CD4-positive, alpha-beta T cell treated with Interferon gamma for 1 hour (primary cell): ENCODE results near the gene EYS.
"Not testable (repeated sequence)": the region's sequence is repeated elsewhere in the genome, so short reads cannot be mapped to it uniquely, and the experiment has no call there.

Experiments
- DNase-seq: peaks from one replicate; pipeline ENCODE4 v3.0.0-alpha.2; 2020

EYS gene

DNA sequence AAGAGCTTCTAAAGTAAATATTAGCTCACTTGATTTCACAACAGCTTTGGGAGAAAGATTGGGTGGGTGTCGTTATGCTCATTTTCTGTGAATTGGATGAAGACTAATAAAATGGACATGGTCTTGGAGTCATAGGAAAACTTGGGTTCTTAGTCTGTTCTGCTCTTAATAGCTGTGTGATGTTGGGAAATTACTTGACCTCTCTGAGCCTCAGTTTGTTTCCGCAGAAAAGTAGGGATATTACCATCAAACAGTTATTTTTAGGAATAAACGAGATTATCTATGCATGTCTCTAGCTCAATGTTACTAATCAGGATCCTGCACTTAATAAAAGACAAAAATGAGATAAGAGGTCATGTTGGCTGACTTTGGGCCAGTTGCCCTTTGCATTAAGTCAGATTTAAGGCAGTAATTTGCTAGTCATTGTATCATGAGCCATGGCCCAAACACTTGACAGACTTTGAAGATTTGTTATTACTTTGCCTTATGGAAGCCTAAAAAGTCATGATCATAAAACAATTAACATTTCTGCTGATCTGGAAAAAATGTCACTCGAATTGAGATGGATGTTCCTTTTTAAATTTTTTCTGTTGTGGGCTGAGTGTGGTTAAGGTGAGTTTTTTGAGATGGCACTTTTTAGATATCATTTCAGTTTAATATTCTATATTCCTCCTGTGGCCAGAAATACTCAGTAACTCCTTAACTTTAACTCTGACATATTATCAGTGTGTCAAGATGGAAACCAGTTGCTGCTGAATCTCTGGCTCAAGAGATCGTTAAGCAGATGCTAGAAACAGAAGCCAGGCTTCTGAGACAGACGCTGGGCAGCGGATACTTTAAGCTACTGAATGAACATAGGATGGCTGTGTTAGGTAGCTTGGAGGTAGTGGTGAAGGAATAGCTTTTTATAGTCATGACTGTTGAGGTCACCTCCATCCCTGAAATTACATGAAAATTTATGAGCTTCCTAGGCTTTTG lies 1779.8 kb downstream of the EYS start:
- DNase-seq = no peak

DNA sequence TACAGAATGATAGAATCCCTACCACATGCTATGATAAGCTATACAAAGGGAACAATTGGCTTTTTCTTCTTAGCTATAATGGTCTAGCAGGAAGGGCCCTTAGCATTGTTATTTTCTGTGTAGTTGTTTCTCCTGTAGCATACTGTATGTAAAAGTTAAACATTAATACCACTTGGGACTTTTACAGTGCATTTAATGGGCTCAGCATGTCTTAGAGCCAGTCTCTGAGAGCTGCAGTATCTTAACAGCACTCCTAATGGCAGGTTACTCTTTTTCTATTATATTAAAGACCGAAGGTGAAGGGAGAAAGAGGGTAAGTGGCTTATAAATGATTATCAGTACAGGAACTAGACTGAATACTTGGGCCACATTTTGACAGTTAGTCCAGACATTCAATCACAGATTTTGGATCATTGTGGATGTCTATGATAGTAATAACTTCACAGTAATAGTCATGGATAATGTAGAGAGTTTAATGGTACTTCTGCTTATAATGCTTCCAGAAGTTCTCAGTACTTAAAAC lies 1780.7 kb downstream of the EYS start:
- DNase-seq = no peak

DNA sequence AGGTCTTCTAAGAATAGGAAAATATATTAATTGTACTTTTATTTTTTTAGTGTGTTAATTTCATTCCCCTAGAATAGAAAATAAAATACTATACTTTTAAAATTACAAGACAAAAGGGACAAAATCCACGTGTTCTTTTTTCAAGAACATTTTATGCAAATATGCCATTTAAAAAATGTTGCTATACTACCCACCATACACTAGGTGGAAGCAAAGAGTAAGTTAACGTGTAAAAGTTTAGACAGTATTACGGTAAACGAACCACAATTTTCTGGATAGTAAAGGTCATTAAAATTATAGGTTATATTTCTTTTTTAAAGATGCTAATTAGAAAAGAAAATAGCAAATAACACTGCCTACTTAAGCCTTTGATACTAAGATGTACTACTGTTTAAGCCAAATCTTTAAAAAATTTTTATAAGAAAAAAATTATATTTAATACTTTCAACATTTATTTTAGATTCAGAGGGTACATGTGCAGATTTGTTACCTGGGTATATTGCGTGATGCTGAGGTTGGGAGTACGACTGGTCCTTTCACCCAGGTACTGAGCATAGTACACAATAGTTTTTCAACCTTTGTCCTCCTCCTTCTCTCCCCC lies 1783.8 kb downstream of the EYS start:
- no peak for DNase-seq

DNA sequence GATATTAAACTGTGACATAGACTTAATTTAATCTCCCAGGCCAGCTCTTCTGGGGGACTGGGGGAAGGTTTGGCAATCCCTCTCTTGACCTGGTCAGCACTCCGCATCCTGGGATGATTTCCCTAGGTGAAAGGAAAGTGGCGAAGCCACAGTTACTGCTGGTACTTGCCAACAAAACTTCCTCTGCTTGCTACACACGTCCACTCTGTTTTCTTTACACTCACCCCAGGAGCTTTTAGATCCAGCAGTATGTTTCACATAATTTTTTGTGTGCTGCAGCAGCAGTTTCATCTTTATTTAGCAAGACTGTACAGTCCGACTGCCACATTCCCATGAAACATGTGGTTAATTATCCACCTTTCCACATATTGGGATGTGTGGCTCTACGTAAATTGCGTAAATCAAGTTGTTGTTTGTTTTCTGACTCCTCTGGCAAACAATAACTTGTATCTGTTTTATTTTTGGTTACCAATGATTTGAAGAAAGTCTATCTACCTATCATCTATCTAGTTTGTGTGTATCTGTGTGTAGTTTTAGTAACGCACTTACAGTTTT lies 1787.4 kb downstream of the EYS start:
- DNase-seq = no peak

DNA sequence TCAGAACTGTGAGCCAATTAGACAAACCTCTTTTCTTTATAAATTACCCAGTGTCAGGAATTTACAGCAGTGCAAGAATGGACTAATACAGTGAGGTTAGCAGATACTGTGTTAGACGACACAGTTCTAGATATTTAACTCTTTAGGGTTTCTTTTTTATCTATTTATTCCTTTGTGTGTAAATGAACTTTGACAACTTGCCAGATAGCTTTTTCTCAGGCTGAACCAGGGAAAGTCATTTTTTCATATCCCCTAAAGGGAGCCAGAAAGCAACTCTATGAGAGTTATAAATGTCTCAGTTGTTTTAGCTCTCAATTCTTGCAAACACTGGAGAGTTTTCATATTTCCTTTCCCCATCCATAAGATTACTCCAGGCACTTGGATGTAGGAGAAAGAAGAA lies 1794.1 kb downstream of the EYS start:
- DNase-seq = no peak

DNA sequence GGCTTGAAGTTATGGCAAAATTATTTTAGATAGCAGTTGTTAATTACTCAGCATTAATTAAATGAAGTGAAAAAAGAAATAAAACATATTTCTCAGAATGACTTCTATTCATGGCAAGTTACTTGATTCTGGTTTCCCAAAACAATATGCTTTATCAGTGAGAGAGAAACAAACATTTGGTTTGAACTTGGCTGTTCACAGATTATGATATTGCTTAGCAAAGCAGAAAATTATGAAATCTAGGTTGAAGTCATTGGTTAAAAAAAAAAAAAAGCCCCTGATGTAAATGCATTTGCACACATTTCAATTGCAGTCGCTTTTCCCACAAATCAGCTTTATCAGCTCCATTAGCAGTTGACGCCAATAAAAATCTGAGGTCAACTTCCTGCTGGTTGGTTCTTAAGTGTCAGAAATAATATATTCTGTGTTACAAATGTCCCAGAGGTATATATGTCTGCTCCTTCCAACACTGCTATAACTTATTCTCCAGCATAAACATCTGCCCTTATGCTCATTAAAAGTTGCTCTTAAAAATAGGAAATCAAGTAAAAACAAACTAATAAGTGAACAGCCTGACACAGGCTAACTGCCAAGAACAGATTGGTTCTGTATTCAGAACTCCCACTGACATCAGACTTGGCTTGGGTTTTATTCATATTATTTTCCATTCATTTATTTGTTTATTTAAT lies 1796.0 kb downstream of the EYS start:
- no peak for DNase-seq

DNA sequence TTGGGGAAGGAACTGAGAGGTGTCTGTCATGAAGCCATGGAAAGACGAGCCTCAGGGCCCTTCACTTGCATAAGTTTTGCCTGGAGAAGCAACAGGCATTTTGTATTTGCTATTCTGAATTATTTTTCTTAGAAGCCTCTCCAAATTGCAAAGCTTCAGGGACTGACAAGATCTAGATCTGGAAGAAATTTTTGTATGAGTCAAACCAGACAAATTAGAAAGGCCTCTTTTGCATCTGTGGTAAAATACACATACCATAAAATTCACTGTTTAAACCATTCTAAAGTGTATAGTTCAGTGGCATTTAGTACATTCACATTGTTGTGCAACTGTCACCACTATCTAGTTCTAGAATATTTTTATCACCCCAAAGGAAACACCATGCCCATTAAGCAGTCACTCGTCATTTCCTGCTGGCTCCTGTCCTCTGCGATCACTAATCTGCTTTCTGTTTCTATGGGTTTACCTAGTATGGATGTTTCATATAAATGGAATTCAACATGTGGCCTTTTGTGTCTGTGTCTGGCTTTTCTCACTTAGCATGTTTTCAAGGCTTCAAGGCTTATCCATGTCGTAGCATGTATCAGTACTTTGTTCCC lies 1802.3 kb downstream of the EYS start:
- no peak for DNase-seq

DNA sequence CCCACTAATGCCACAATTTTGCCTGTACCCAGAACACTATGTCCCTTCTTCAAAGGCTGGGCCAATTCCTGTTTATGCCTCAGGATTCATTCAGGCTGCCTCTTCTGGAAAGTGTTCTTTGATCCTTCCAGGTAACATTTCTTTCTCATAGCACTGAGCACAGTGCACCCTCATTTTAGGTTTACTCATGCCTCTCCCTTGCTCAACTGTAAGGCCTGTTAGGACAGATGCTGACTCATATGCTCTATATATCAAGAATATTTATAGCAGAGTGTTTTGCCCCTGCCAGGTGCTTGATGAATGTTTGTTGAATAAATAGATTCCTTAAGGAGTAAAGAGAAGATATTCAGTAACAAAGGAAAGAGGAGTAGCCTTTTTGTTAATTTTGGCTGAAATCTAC lies 1807.5 kb downstream of the EYS start:
- DNase-seq = no peak

DNA sequence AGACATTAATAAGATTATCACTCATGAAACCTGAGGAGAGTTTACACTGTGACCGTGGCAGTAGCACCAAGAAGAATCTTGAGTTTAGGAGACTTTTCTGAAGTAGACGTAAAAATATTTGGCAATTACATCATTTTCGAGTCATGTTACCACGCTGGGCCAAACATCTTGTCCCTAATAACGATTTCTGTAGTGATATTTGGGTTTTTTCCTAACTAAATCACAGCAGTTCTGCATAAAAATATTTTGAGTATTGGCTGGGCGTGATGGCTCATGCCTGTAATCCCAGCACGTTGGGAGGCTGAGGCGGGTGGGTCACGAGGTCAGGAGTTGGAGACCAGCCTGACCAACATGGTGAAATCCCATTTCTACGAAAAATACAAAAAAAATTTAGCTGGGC lies 1809.1 kb downstream of the EYS start:
- no peak for DNase-seq

DNA sequence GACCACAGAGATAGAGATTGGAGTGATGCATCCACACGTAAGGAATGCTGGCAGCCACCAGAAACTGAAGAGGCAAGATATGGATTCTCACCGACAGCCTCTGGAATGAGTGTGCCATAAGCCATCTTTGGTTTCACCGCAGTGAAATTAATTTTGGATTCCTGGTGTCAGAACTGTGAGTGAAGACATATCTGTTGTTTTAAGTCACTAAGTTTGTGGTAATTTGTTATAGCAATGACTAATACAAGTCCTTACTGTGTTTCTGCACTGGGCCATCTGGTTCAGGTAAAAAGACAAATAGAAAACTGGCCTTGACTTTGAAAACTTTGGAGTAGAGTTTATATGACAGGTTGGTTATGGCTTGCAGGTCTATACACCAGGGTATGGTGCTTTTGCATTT lies 1809.6 kb downstream of the EYS start:
- no peak for DNase-seq

DNA sequence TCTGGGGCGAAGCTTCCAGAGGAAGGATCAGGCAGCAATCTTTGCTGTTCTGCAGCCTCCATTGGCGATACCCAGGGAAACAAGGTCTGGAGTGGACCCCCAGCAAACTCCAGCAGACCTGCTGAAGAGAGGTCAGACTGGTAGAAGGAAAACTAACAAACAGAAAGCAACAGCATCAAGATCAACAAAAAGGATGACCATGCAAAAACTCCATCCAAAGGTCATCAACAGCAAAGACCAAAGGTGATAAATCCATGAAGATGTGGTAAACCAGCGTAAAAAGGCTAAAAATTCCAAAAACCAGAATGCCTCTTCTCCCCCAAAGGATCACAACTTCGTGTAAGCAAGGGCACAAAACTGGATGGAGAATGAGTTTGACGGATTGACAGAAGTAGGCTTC lies 1818.6 kb downstream of the EYS start:
- no peak for DNase-seq

DNA sequence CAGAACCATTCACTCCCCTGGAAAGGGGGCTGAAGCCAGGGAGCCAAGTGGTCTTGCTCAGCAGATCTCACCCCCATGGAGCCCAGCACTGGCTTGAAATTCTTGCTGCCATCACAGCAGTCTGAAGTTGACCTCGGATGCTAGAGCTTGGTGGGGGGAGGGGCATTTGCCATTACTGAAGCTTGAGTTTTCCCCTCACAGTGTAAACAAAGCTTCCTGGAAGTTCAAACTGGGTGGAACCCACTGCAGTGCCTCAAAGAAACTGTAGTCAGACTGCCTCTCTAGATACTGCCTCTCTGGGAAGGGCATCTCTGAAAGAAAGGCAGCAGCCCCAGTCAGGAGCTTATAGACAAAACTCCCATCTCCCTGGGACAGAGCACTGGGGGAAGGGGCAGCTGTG lies 1819.2 kb downstream of the EYS start:
- not testable (repeated sequence) for DNase-seq

DNA sequence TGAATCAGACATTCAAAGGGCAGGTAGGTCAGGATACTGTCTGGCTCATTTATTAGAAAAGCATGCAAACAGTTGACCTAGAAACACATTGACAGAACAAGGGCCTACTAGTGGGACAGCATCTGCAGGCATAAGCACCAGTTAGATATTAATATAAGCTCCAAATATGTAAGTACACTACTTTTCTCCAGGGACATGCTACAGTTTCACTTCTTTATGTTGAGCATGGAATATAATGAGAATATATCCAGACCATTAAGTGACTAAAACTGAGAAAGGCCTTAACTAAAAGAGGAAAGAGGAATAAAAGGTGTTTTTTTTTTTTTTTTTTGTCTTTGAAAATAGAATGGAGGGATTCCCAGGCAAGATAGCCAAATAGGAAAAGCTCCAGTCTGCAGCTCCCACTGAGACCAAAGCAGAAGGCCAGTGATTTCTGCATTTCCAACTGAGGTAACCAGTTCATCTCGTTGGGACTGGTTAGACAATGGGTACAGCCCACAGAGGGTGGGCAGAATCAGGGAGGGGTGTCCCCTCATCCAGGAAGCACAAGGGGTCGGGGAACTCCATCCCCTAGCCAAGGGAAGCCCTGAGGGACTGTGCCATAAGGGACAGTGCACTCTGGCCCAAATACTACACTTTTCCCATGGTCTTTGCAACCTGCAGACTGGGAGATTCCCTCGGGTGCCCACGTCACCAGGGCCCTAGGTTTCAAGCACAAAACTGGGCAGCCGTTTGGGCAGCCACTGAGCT lies 1819.8 kb downstream of the EYS start:
- no peak for DNase-seq

DNA sequence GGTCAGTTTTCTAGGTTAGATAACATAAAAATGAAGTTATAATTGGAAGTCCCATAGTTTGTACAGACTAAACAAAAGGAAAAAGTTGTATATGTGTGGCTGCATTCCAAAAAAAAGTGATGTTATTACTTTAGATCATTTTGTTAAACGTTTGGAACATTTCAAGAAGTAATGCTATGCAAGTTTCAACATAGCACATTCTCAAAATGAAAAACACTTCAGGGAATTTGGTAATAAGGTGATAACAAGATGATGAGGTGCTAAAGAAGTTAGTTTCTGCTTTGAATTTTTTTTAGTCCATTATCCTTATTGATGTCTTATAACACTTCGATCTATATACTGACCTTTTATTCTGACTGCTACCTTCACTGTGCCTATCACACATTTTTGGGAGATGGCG lies 1820.7 kb downstream of the EYS start:
- no peak for DNase-seq

DNA sequence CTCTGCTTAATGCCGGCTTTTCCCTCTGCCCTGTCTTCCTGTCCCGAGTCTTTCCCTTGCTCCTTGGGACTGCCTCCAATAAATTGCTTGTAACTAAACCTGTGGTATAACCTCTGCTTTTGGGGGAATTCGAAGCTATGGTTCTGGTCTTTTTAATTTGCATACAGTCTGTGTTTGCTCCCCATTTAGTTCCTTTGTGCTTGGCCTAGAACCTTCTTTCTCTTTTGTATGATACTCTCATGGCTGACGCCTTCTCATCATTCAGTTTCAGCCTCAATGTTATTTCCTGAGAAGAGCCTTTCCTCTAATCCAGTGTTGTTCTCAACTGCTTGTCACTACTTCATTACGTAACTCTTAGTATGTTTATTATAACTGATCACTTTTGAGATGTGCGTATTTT lies 1823.4 kb downstream of the EYS start:
- no peak for DNase-seq

DNA sequence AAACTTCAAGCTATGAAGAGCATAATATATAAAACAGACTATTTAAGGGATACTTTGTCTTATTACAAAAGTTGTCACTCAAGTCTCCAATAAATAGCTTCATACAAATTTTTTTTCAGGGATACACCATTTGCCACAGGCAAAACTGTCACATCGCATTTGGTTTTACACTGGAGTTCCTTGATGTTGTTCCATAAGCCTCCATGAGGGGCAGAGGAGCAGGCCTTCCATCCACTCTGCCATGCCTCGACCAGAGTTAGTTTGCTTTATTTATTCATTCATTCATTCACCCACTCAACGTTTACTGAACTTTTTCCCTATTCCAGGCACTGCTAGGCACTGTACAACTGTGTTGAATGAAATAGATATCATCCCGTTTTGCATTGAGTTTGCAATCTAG lies 1824.8 kb downstream of the EYS start:
- DNase-seq = no peak

DNA sequence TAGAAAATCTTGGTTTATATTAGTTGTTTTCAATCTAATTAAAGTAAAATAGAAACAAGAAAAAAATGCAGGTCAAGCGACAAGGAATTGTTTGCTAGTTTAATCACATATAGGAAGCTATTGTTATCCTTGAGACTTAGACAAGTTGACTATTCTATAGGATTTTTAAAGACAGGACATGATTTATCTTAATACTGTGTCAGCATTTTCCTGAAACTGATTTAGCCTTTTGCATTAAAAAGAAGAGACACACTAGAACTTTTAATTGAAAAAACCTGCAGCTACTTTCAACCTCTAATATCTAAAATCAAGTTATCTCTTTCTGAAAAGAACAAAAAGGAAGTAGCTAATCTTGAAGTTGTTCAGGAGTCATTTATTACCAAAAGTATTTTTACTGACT lies 1825.2 kb downstream of the EYS start:
- no peak for DNase-seq

DNA sequence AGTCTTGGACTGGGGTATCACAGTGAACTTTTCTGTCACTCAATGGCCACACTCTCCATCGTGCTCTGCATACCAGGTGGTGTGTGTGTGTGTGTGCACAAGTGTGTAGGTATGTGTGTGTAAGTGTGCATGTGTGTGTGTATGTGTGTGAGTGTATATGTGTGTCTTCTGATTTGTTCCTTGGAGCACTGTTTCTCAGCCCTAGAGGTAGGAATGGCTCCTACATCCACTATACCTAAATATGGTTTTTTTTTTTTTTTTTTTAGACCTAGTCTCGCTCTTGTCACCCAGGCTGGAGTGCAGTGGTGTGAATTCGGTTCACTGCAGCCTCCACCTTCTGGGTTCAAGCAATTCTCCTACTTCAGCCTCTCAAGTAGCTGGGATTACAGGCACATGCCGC lies 1834.8 kb downstream of the EYS start:
- no peak for DNase-seq

DNA sequence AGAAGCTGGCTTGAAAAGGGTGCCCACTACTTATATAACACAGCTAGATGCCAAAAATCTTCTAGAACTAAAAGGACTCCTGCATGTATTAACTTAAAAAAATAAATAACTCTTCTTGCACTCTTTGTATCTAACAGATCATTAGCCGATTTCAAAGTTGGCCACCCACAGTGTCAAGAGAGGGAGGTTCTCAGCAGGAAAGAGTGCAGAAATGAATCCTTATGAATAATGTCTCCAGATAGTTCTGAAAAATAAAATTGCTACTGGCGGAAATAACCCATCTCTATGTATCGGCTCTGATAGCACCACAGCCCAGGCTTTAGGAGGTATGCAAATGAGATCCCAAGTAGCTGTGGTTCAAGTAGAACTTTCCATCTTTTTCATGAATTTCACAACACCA lies 1838.7 kb downstream of the EYS start:
- no peak for DNase-seq

DNA sequence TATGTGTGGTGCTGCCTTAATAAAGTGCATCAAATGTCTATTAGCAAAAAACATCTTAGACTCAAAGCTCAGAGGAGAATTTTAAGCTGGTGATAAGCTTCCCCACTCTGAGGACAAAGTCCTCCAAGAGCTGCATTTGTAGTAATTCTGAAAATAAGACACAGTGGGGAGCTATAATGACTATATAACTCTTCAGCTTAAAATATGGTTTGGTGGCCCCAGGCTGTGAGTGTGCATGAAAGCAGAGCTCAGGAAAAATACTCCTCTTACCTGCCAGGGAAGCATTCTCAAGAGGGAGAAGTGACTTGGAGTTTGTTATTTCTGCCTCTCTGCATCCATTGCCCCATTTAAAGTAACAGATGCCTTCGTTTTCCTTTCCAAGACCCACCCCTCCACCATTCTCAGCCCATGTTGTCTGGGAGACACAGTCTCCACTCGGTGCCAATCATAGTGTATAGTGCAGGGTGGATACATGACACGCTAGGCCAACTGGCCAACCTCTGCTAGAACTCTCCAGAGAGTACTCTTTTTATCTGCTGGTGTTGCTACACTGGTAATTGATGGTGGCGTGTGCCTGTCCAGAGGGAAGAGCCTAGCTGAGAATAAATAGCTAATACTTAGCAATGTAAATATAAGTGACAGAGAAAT lies 1842.2 kb downstream of the EYS start:
- no peak for DNase-seq

DNA sequence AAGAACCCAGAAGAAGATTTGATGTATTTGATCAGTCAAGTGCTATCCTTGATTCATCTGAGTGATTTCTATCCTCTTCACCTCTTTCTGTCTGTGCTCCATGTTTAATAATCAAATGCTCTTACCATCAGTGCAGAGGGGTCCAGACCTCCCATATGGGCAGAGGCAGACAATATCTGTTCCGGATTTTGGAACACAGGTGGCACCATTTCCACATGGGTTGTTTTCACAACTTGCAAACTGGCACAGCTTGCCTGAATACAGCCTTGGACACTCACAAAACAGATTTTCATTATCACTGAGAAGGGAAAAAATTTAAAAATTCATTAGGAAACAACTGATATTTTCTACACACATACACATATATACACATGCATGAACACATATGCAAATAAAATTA lies 1843.0 kb downstream of the EYS start:
- DNase-seq = no peak
